Hematopoietic multipotent progenitor cell treated with erythropoietin and hydrocortisone succinate and interleukin-3 and kit ligand, for 4 days (in vitro differentiated cells): ENCODE data around the gene PNLIPRP2.

Experiments
- DNase-seq: peaks from one replicate; pipeline ENCODE4 v3.0.0-alpha.2; 2015

The PNLIPRP2 gene

DNA sequence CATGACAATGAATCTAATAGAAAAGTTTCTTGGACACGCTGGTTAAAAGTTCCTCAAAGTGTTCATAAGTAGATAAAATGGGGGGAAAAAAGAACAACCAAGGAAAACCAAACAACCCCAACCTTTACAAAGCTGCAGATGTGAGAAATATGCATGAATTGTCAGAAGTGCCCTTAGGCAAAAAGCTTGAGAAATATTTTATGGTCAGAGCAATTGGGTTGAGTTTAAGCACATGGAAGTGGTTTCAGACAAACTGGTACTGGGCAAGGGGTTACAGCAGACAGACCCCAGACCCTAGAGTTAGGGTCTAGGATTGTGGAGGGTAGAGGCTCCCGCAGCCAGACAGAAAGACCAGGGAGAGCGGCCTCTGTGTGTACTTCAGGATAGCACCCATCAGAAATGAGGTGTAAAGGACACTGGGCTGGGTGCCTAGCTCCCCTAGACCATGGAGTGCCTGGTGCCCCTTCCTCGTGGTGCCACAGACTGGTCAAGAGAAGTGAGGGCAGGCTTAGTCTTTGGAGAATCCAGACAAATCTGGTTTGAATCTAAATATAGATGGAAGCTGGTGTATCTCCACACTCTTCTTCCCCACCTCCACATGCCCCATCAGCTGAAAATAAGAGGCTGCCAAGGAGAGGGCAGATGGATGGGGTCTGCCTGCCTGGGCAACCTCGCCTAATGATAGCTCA, 37.3 kb downstream of the PNLIPRP2 start:
- no peak for DNase-seq

- DNase-seq = no peak
These were observed 38.4 kb downstream of the PNLIPRP2 start for GRCh38 chr10:116659049-116659670.

GRCh38 chr10:116660860-116661259, 40.1 kb downstream of the PNLIPRP2 start:
- no peak for DNase-seq

DNA sequence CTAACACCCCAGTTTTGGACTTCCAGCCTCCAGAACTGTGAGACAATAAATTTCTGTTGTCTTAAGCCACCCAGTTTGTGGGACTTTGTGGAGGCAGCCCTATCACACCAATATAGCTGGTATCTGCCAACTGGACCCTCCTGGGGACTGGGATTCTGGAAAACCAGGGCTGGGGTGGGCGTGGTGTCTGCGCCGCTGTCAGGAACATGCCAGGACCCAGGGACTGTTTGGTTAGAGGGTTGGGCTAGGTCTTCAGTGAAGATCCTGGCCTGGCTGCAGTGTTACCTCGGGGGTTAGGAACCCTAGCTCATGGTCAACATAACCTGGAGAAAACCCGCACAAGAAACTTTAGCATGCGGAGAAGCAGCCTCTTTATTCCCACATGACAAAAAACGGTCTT, 42.6 kb downstream of the PNLIPRP2 start:
- DNase-seq = no peak

- no peak for DNase-seq
These were observed 43.9 kb downstream of the PNLIPRP2 start for GRCh38 chr10:116664631-116665030.

GRCh38 chr10:116665541-116666125, 44.9 kb downstream of the PNLIPRP2 start:
- no peak for DNase-seq

GRCh38 chr10:116667484-116667883, 46.7 kb downstream of the PNLIPRP2 start:
- no peak for DNase-seq

GRCh38 chr10:116668018-116668417, 47.3 kb downstream of the PNLIPRP2 start:
- DNase-seq = no peak

DNA sequence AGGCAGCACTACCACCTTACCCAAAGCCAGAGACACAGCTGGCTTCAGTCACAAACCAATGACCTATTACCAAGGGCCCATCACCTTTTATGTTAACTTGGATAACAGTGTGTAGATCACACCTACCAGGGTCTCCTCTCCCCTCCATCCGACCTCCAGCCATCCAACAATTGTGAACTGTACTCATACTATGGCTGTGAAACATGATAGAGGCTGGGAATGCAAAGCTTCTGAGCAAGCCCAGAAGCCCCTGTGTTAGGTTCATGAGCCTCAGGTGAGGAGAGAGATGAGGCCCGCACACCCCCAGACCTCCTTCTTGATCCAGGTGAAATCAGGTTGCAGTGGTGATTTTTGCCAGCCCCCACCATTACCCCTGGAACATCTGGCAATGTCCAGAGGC, 47.7 kb downstream of the PNLIPRP2 start:
- no peak for DNase-seq

DNA sequence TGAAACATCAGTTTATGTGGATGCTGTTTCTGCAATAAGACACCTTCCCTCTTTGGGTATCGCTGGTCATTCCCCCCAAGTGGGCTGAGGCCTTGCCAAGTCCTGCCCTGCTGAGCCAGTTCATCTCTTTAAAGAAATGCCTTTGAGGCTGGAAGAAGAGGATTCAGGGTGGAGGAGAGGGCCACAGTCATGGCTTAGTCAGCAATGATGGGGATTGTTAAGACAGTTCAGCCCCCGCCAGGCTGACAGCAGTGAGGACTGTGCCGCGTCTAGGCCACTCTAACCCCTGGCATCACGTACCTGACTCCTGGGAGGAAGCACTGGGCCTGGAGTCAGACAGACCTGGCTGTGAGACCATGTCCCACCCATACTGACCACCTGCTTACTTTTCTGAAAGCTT, 48.3 kb downstream of the PNLIPRP2 start:
- DNase-seq = no peak

DNA sequence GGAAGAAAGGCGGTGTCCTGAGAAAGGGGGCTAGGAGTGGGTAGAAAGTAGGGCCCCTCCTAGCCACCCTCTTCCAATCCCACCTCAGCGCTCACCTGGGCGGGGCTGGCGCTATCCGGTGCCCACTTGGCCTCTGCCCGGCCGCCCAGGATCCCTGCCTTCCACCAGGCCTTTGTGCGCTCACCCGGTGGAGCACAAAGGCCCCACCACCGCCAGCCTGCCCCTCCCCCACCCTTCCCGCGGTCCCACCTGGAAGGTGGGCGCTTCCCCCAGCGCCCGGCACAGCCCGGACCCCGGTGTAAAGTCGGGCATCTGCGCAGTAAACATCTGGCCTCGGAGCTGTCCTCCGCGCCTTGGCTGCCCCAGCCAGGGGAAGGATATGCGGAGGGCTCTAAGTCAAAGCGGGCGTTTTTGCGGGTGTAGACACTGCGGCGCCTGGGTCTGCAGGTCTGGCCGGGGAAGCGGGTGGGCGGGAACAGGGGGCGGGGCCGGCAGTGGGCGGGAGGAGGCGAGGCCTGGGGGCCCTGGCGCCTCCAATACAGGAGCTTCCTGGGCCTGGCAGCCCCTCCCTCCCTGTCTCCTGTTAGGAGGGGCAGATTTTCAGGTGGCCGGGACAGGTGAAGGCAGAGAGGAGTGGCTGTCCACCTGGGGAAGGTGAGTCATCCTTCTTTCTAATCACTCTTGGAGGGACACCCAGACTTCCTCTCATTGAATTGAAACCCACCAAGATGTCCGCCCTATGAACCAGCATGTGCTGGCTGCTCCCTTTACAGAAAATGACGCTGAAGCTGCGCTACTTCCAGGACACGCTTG, 49.3 kb downstream of the PNLIPRP2 start:
- DNase-seq = no peak

- no peak for DNase-seq
These were observed 50.0 kb downstream of the PNLIPRP2 start for GRCh38 chr10:116670706-116671105.

DNA sequence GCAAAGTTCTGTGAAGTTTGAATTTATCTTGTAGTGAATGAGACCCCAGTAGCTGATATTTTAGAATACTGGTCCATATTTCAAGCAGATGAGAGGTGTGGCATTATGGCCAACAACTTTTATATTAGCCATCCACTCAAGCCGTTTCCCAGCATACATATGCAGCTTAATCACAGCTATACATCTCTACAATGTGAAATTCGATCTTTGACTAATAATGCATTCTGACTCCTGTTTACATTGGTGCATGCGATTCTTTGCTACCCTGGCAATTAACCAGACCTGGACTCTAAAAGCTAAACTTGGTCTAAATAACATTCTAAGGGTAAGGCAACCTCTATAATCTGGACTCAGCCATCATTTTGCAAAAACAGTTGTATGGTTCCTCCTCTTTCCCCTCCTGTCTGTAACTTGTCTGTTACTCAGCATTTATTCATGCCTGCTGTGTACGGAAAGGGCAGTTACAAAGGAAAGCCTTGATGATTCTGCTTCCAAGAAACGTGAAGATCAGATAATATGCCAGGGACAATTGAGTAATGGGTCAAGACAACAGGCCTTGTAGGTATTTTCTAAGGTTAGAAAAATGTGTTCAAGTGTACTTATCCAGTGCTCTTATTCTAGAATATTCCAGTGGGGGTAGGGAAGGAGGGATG, 50.6 kb downstream of the PNLIPRP2 start:
- peak; percentile 50 for DNase-seq

- no peak for DNase-seq
These were observed 52.1 kb downstream of the PNLIPRP2 start for GRCh38 chr10:116672891-116673290.

DNA sequence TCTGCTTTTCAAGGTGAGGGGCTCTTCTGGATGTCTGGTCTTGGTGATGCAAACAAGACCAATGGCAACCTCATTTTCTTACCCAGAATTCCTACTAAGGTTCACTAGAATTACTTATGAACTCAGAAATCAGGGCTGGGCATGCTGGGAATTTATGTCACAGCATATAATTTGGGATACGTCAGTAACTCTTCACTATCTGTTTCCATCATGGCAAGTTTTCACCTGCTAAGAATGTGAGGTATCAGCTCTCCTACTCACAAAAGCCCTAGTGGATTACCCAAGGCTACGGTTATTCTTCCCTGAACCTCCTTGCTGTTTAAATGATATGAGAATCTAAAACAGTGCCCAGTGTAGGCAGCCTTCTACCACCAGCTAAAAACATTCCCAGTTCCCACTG, 53.1 kb downstream of the PNLIPRP2 start:
- DNase-seq = no peak

- no peak for DNase-seq
These were observed 54.2 kb downstream of the PNLIPRP2 start for GRCh38 chr10:116674901-116675423.

DNA sequence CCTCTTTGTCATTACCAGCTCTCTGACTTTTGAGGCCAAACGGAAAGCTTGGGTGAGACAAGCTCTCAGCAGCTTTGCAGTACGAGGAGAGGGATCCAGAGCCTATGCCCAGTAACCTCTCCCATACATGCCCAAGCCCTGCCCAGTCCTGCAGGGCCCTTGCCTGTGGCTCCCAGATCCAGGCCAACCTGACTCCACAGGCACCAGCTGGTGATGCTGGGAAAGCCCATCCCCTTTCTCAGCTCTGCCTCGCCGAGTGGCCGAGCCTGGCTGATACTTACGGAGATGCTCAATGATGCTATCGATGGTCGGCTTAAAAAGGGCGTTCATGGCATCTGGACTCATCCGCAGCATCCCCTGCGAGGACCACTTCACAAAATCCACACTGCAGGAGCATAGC, 55.4 kb downstream of the PNLIPRP2 start:
- DNase-seq = no peak

GRCh38 chr10:116676633-116677032, 55.9 kb downstream of the PNLIPRP2 start:
- DNase-seq = no peak

GRCh38 chr10:116679351-116679750, 58.6 kb downstream of the PNLIPRP2 start:
- no peak for DNase-seq

GRCh38 chr10:116683166-116683565, 62.4 kb downstream of the PNLIPRP2 start:
- no peak for DNase-seq

GRCh38 chr10:116683821-116684220, 63.1 kb downstream of the PNLIPRP2 start:
- DNase-seq = no peak

DNA sequence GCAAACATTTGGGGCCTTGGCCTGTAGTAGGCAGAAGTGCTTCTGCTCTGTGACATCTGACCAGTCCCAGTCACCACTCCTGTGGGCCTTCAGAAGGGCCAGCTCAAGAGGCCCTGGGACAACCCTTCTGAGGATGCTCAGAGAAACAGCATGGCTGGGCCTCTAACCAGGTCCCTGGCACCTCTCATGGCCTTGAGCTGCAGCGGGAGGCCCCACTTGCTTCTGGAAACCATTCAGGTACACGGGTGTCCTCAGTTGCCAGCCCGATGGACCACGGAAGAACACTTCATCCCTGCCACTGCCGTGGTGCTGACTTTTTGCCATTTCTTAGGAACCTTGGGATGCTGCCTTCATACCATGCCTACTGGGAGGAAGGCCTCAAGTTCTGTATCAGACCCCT, 64.0 kb downstream of the PNLIPRP2 start:
- DNase-seq = no peak

- DNase-seq = no peak
These were observed 65.1 kb downstream of the PNLIPRP2 start for GRCh38 chr10:116685807-116686206.
